Measurements from ENCODE around the gene CMBL.
"Not testable (repeated sequence)": the region's sequence is repeated elsewhere in the genome, so short reads cannot be mapped to it uniquely, and the experiment has no call there.

Gene CMBL

GRCh38 chr5:10253390-10253789, 54.3 kb downstream of the CMBL start:
- DNase-seq, result no peak

GRCh38 chr5:10251405-10251804, 56.3 kb downstream of the CMBL start:
- no peak for DNase-seq

DNA sequence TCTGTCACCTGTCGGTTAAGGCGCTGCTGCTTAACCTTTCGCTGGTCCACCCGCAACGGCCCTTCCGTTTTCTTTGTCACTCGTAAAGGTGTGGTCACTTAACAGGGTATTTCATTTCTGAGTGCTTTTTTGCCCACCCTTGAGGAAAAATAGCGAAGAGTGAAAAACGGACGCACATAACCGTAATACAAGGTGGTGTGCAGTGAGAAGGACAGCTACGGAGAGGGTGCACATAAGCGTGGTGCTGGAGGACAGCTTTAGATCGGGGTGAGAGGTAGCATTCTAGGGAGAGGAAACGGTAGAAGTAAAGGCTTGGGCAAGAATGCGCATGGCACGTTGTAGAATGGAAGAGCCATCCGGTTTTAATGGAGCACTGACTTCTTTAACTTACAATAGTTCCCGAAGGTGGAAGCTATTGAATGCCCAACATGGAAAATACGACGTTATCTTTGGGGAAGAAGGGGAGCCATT, 56.9 kb downstream of the CMBL start:
- peak; percentile 20 for DNase-seq

- DNase-seq, result peak; percentile 85
These were observed 57.5 kb downstream of the CMBL start, which contains the start of gene CCT5 for GRCh38 chr5:10249948-10250805. CCT5 (plus strand) TSS chr5:10250280; CDS start chr5:10250341, 61 bp downstream.

- DNase-seq, result no peak
These were observed 59.1 kb downstream of the CMBL start for GRCh38 chr5:10248378-10249260.

DNA sequence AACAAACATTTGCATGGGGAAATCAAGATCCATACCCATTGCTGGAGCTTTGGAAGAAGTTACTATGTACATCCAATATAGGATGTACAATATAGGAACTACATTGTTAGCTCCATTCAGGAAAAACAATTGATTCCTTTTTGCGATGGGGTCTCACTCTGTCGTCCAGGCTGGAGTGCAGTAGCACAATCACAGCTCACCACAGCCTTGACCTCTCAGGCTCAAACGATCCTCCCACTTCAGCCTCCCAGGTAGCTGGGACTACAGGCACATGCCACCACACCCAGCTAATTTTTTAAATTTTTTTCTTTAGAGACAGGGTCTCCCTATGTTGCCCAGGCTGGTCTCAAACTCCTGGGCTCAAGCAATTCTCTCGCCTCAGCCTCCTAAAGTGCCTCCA, 60.5 kb downstream of the CMBL start:
- DNase-seq, result not testable (repeated sequence)

GRCh38 chr5:10246761-10247160, 60.9 kb downstream of the CMBL start:
- no peak for DNase-seq

DNA sequence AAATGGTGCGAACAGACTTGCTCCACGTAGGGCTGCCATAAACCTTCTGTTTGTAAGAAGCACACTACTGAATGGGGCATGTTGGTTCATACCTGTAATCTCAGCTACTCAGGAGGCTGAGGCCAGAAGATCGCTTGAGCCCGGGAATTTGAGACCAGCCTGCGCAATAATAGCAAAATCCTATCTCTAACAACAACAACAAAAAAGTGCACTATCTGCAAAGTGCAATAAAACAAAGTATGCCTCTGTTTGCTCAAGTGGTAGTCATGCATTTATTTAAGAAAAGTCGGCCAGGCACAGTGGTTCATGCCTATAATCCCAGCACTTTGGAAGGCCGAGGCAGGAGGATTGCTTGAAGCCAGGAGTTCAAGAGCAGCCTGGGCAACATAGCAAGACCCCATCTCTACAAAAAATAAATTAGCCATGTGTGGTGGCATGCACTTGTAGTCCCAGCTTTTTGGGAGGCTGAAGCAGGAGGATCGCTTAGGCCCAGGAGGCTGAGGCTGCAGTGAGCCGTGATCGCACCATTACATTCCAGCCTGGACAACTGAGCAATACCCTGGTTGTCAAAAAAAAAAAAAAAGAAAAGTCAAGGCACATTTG, 63.3 kb downstream of the CMBL start:
- no peak for DNase-seq

DNA sequence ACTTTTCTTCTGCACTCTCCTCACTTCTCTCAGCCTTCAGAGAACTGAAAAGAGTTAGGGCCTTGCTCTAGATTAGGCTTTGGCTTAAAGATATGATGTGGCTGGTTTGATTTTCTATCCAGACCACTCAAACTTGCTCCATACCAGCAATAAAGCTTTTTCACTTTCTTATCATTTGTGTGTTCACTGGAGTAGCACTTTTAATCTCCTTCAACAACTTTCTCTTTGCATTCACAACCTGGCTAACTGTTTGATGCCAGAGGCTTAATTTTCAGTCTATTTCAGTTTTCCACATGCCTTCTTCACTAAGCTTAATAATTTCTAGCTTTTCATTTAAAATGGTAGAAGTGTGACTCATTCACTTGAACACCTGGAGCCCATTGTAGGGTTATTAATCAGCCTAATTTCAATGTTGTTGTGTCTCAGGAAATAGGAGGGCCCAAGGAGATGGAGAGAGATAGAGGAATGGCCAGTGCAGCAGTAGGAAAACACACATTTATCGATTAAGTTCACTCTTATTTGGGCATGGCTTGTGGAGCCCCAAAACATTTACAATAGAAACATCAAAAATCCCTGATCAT, 64.0 kb downstream of the CMBL start:
- DNase-seq, result no peak

GRCh38 chr5:10235350-10235749, 72.4 kb downstream of the CMBL start:
- no peak for DNase-seq

GRCh38 chr5:10233505-10233904, 74.2 kb downstream of the CMBL start:
- DNase-seq, result no peak

DNA sequence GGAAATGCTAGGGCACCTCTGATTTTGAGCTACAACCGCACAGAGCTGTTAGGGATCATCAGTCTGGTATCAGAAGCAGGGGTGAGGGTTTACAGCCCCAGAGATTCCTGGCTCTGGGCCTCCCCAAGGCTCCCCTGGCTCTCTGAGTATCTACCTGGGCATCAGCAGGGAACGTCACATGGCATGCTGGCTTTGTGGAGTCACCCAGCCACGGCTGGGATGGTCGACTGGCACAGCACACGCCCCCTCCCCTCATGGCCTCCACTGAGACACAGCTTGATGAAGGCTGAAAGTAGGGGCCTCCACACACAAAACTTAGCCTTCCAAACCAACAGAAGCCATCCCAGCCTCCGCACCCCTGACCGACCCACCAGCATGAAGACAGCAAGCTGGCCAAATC, 74.7 kb downstream of the CMBL start:
- DNase-seq, result no peak

DNA sequence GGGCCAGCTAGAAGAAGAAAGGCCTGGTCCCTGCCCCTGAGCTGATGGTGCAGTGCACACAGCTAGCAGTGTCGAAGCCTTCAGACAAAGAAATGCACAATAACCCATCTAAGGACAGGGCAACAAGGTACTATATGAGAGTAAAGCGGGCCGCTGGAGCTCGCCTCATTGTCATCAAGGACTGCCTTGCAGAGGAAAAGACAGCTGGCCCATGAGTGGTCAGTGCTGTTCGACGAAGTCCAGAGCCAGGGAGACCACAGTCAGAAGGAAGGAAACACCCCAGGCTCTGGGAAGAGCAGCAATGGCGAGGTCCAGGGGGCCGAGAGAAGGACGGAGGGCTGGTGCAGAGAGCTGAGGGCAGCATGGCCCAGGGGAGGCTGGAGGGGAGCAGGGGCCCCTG, 75.3 kb downstream of the CMBL start:
- no peak for DNase-seq

- no peak for DNase-seq
These were observed 78.2 kb downstream of the CMBL start for GRCh38 chr5:10229306-10230048.

- no peak for DNase-seq
These were observed 79.4 kb downstream of the CMBL start for GRCh38 chr5:10228288-10228687.
